HepG2 (cell line): ENCODE measurements around the gene STX4. TPM values are rescaled to one million over a fixed set of nuclear protein-coding genes. Genes with fewer than 3 reads are reported as not detected.

Experiments
- ATAC-seq: fragments of 200-7000 bp; cut with Tn5 transposase; 3 replicates; pipeline ENCODE4 v1.9.1; 2020; ENCODE audit warnings: mild to moderate bottlenecking, moderate library complexity
- BruUV-seq: library from RNA; stranded (reverse); fragments of 400-500 nt; replicated peaks from 2 replicates; lab custom pipeline; 2021; lab: Mats Ljungman, UMichigan
- CTCF ChIA-PET: fragments of 300-600 bp; formaldehyde crosslinking; extraction: SDS; loops from one replicate; lab custom pipeline; 2021; ENCODE audit warnings: low total read pairs, inconsistent platforms, low intra/inter-chr PET ratio; lab: Yijun Ruan, JAX
- POLR2A ChIA-PET: fragments of 350-600 bp; sonication (Branson Sonifier 250); formaldehyde crosslinking; loops from one replicate; lab custom pipeline; 2020; ENCODE audit warnings: antibody characterized with exemption, inconsistent platforms; lab: Yijun Ruan, JAX
- DNase-seq: peaks from one replicate; pipeline ENCODE4 v3.0.0-alpha.2; 2015; ENCODE audit warnings: low spot score
- FAIRE-seq: peaks from 3 replicates; lab custom pipeline; 2011; peaks lifted over from hg19 to GRCh38; lab: Jason Lieb, UNC
- H2AFZ ChIP-seq: one replicate; pipeline ENCODE4 v1.6.1; 2011; ENCODE audit warnings: low read length, inconsistent platforms
- H3K27ac ChIP-seq: fragments of 300-600 bp; 3 replicates; pipeline ENCODE4 v1.8.0; 2011; ENCODE audit warnings: mixed run types, mild to moderate bottlenecking, mixed read lengths, low read length, inconsistent platforms; ENCODE audit not compliant: insufficient read depth; ENCODE audit errors: extremely low read length
- H3K27me3 ChIP-seq, 2 experiments: fragments of 200-600 bp in 1 of 2; 2 replicates in 1 of 2; 3 replicates in 1 of 2; pipeline versions ENCODE4 v1.6.0 to v1.8.0; 2011; ENCODE audit warnings: low read length in 2 of 2, mild to moderate bottlenecking in 2 of 2, moderate library complexity in 2 of 2, inconsistent platforms in 1 of 2; ENCODE audit not compliant: insufficient read depth in 2 of 2, control insufficient read depth in 1 of 2
- H3K36me3 ChIP-seq, 2 experiments: fragments of 200-600 bp in 1 of 2; replicated peaks in 1 of 2; 2 replicates in 1 of 2; 3 replicates in 1 of 2; pipeline versions ENCODE4 v1.5.1 to v1.8.0; 2011; ENCODE audit warnings: low read length in 2 of 2, inconsistent platforms in 1 of 2; ENCODE audit not compliant: insufficient read depth in 2 of 2, control insufficient read depth in 1 of 2
- H3K4me1 ChIP-seq: 2 replicates; pipeline ENCODE4 v1.5.1; 2012; ENCODE audit warnings: low read length, inconsistent platforms; ENCODE audit not compliant: insufficient read depth
- H3K4me2 ChIP-seq: 2 replicates; pipeline ENCODE4 v1.6.0; 2011; ENCODE audit warnings: low read depth, low read length, inconsistent platforms
- H3K4me3 ChIP-seq, 3 experiments: fragments of 200-600 bp in 1 of 3; sonication (generic), shearing (Covaris generic) in 1 of 3; replicated peaks in 1 of 3; 2 replicates each; pipeline ENCODE4 v1.5.1; 2011 to 2016; ENCODE audit warnings: low read length in 3 of 3, inconsistent platforms in 2 of 3, low read depth in 2 of 3, mild to moderate bottlenecking in 2 of 3, control low read depth in 1 of 3, mixed read lengths in 1 of 3; ENCODE audit not compliant: insufficient read depth in 1 of 3
- H3K79me2 ChIP-seq: one replicate; pipeline ENCODE4 v1.6.1; 2011; ENCODE audit warnings: low read length, inconsistent platforms; ENCODE audit not compliant: insufficient read depth
- H3K9ac ChIP-seq: 2 replicates; pipeline ENCODE4 v1.6.0; 2011; ENCODE audit warnings: mild to moderate bottlenecking, low read depth, low read length, inconsistent platforms; ENCODE audit not compliant: insufficient read depth
- H3K9me3 ChIP-seq: 2 replicates; pipeline ENCODE4 v1.5.1; 2012; ENCODE audit warnings: mild to moderate bottlenecking, low read length
- H4K20me1 ChIP-seq: 2 replicates; pipeline ENCODE4 v1.6.0; 2011; ENCODE audit warnings: inconsistent platforms, mild to moderate bottlenecking, low read length, moderate library complexity; ENCODE audit not compliant: insufficient read depth
- ELF3 ChIP-seq: IDR thresholded peaks from 2 replicates; pipeline ENCODE4 v1.6.1; 2016; ENCODE audit warnings: missing genetic modification reagents, missing compliant biosample characterization
- HNRNPH1 ChIP-seq: fragments of 200-400 bp; formaldehyde crosslinking; optimal IDR thresholded peaks from 2 replicates; pipeline ENCODE3; 2017; ENCODE audit warnings: mild to moderate bottlenecking, low read depth, low read length
- HOXA3 ChIP-seq: sonication (generic); formaldehyde crosslinking; IDR thresholded peaks from 2 replicates; pipeline ENCODE4 v1.5.0; 2020; ENCODE audit warnings: missing genetic modification reagents
- MATR3 ChIP-seq: sonication (generic); formaldehyde crosslinking; IDR thresholded peaks from 2 replicates; pipeline ENCODE4 v1.4.0; 2020; ENCODE audit warnings: missing genetic modification reagents
- MAZ ChIP-seq, 2 experiments: sonication (generic) in 1 of 2; formaldehyde crosslinking in 1 of 2; IDR thresholded peaks; 2 replicates each; pipeline versions ENCODE4 v1.5.0 to v1.6.1; 2012 to 2020; ENCODE audit warnings: low read depth in 2 of 2, mild to moderate bottlenecking in 2 of 2, borderline replicate concordance in 1 of 2, improper control_type of control experiment in 1 of 2, low read length in 1 of 2, missing genetic modification reagents in 1 of 2, moderate library complexity in 1 of 2
- MTA1 ChIP-seq: sonication (generic); formaldehyde crosslinking; IDR thresholded peaks from 2 replicates; pipeline ENCODE4 v1.4.0; 2020; ENCODE audit warnings: missing genetic modification reagents, mild to moderate bottlenecking, borderline replicate concordance
- MYNN ChIP-seq: sonication (generic); formaldehyde crosslinking; IDR thresholded peaks from 2 replicates; pipeline ENCODE4 v1.4.0; 2020; ENCODE audit warnings: mild to moderate bottlenecking, low read depth, missing genetic modification reagents
- NCOA5 ChIP-seq: sonication (generic); formaldehyde crosslinking; IDR thresholded peaks from 2 replicates; pipeline ENCODE4 v1.4.0; 2020; ENCODE audit warnings: missing genetic modification reagents
- PCBP1 ChIP-seq: fragments of 200-400 bp; formaldehyde crosslinking; IDR thresholded peaks from 2 replicates; pipeline ENCODE4 v1.6.1; 2017; ENCODE audit warnings: mild to moderate bottlenecking, low read depth, low read length, borderline replicate concordance
- RELA ChIP-seq: sonication (generic); formaldehyde crosslinking; IDR thresholded peaks from 2 replicates; pipeline ENCODE4 v1.4.0; 2020; ENCODE audit warnings: missing genetic modification reagents
- RFX3 ChIP-seq: IDR thresholded peaks from 2 replicates; pipeline ENCODE4 v1.6.1; 2016; ENCODE audit warnings: missing biosample characterization, missing genetic modification reagents
- RXRB ChIP-seq: IDR thresholded peaks from 2 replicates; pipeline ENCODE4 v1.6.1; 2016; ENCODE audit warnings: borderline replicate concordance, missing genetic modification reagents, missing compliant biosample characterization
- TBX2 ChIP-seq: sonication (generic); formaldehyde crosslinking; IDR thresholded peaks from 2 replicates; pipeline ENCODE4 v1.5.0; 2020; ENCODE audit warnings: missing genetic modification reagents, mild to moderate bottlenecking, borderline replicate concordance
- TMF1 ChIP-seq: sonication (generic); formaldehyde crosslinking; IDR thresholded peaks from 2 replicates; pipeline ENCODE4 v1.8.1; 2022; ENCODE audit warnings: low read depth, missing genetic modification reagents
- ZFP62 ChIP-seq: sonication (generic); formaldehyde crosslinking; IDR thresholded peaks from 2 replicates; pipeline ENCODE4 v1.4.0; 2020; ENCODE audit warnings: missing genetic modification reagents
- ZMYM3 ChIP-seq: sonication (generic); formaldehyde crosslinking; IDR thresholded peaks from 2 replicates; pipeline ENCODE4 v1.5.1; 2020; ENCODE audit warnings: mild to moderate bottlenecking, missing genetic modification reagents
- ZNF383 ChIP-seq: sonication (generic); formaldehyde crosslinking; IDR thresholded peaks from 2 replicates; pipeline ENCODE4 v1.4.0; 2020; ENCODE audit warnings: missing genetic modification reagents, mild to moderate bottlenecking, borderline replicate concordance
- ZNF501 ChIP-seq: sonication (generic); formaldehyde crosslinking; IDR thresholded peaks from 2 replicates; pipeline ENCODE4 v1.5.1; 2020; ENCODE audit warnings: mild to moderate bottlenecking, moderate library complexity, missing genetic modification reagents
- ZNF761 ChIP-seq: sonication (generic); formaldehyde crosslinking; conservative IDR thresholded peaks from 2 replicates; pipeline ENCODE4 v1.4.0; 2020; ENCODE audit warnings: mild to moderate bottlenecking, missing genetic modification reagents
- ZNF768 ChIP-seq: sonication (generic); formaldehyde crosslinking; IDR thresholded peaks from 2 replicates; pipeline ENCODE4 v1.4.0; 2020; ENCODE audit warnings: missing genetic modification reagents
- ZNF788 ChIP-seq: sonication (generic); formaldehyde crosslinking; IDR thresholded peaks from 2 replicates; pipeline ENCODE4 v1.5.0; 2020; ENCODE audit warnings: mild to moderate bottlenecking, missing genetic modification reagents, borderline replicate concordance
- WGBS: methylation state at CpG from one replicate; pipeline ENCODE4 v1.1.6; 2017; ENCODE audit warnings: low lambda C conversion rate; 5-methylcytosine and 5-hydroxymethylcytosine counted together
- in situ Hi-C: cut with HindIII; loops from 2 replicates; pipeline ENCODE4 v1.10.0; 2017; ENCODE audit warnings: low pct_unique_long_range_greater_than_20kb; ENCODE audit not compliant: extremely low pct_ligation_motif_present
- intact Hi-C: fragments of 100-400 bp; cut with micrococcal nuclease; formaldehyde crosslinking; loops from one replicate; pipeline ENCODE4 v1.10.0; 2022; ENCODE audit not compliant: unreplicated experiment
- polyA plus RNA-seq, 8 experiments: library from polyadenylated mRNA; depleted of rRNA in 3 of 8; stranded (reverse) in 7 of 8; unstranded in 1 of 8; fragments of >200 nt; fragmentation: Illumina TruSeq in 4 of 8; extraction: Trizol in 4 of 8; gene quantifications; 2 replicates each; pipeline versions ENCODE4 v1.2.1 to v1.2.3, GENCODE V29; 2011 to 2016; ENCODE audit warnings: low read depth in 4 of 8, missing spikeins in 1 of 8, mixed read lengths in 1 of 8; ENCODE audit not compliant: insufficient read depth in 1 of 8
- total RNA-seq, 5 experiments: library from RNA; depleted of rRNA; stranded (reverse); fragments of >200 nt; fragmentation: Illumina TruSeq; extraction: Trizol; gene quantifications; 2 replicates each; pipeline ENCODE4 v1.2.3, GENCODE V29; 2016; ENCODE audit warnings: low read depth in 1 of 5
- TF ChIP-seq, protein P1 (sequence below): sonication (generic); formaldehyde crosslinking; IDR thresholded peaks from 2 replicates; pipeline ENCODE4 v1.4.0; 2020; ENCODE audit warnings: mild to moderate bottlenecking, missing genetic modification reagents

Gene STX4
- total and polyA plus RNA-seq, 2 of the 13 experiments (the other 11 are each of a cell fraction or from before 2014, with no cell fraction given) = 29.2 to 34.6 TPM

DNA sequence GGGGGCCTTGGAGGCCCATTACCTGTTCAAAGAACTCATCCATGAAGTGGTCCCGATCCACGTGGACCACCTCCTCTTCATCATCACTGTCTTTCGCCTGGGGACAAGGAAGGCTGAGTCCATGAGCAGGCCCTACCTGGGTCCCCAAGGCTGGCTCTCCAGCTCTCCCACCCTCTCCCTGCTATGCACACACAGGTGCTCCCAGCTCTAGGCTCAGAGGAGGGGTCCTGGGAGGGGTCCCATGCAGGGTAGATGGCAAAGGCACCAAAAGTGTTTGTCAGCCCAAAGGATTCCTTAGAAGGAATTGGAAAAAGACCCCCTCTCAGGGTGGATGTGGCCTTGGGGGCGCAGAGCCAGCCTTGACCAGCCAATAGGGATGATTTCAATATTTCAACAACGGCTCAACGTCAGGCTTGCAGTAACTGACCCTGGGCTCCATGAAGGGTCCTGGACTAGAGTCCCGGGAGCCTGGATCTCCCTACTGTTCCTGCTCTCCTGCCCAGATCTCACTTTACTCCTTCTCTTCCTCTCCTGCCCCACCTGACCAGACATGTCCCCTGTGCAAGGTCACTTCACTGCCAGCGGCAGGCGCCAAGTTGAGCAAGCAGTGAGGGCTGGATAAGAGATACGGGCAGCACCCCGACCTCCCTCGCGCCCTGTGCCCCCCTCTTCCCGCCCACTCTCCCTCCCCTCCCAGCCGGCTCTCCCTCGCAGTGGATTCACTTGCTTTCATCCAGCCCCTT, 31.7 kb upstream of the STX4 start (continued):
- TF ChIP-seq MATR3 = no peak
- TF ChIP-seq RFX3 (CRISPR knock-in tag) = no peak
- TF ChIP-seq NCOA5 (CRISPR knock-in tag) = no peak
- peak; percentile 74 for TF ChIP-seq TBX2 (CRISPR knock-in tag)
- TF ChIP-seq HNRNPH1 = no peak
- peak; percentile 29; the same call in 1 of the 2 replicates for TF ChIP-seq HOXA3 (CRISPR knock-in tag)
- no peak for TF ChIP-seq ZNF383 (CRISPR knock-in tag)
- peak; percentile 67; the same call in 1 of the 2 replicates for TF ChIP-seq ZNF788
- TF ChIP-seq TMF1 (CRISPR knock-in tag) = no peak
- TF ChIP-seq MYNN (CRISPR knock-in tag) = no peak
- 0 out of 2 replicates have a peak, but pooled peaks have one; percentile 43 for TF ChIP-seq ZNF761 (CRISPR knock-in tag)
- TF ChIP-seq MTA1 (CRISPR knock-in tag) = peak; percentile 88
- 0 out of 2 replicates have a peak, but pooled peaks have one; percentile 51 for TF ChIP-seq PCBP1
- peak; percentile 52 for TF ChIP-seq ELF3 (CRISPR knock-in tag)
- TF ChIP-seq, all 625 proteins: peak for 101

DNA sequence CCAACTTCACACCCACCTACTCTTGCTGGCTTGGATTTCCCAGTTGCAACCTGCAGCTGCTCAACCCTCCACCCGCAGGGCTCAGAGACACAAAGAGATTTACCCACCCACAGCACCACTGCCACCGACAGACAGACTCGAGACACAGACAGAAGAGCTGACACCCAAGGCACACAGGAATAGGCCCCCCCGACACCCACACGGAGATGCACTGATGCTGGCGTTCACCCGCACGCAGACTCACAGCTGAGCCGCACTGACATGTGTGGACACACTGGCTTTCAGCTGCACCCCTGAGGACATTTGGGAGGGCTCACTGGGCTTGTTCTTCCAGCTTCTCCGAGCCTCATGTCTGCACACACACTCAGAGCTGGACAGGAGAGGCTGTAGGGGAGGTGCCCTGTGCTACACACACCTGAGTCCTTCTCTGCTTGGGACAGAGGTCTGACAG, 31.1 kb upstream of the STX4 start:
- peak overlapping the region; percentile 50 for H3K27ac ChIP-seq
- H3K4me3 ChIP-seq = peak overlapping the region; percentile 8 to 73 (median 41)
- H3K27me3 ChIP-seq = no peaks in the 10 kb centered on the region; a peak in 2 of 5 replicates
- ATAC-seq (peak; percentile 1), DNase-seq (no peak), FAIRE-seq (no peak)
- intact Hi-C loops = no loop called here
- no peaks in the 10 kb centered on the region for H4K20me1 ChIP-seq
- BruUV-seq = no TSS peak
- peak overlapping the region; percentile 74 for H2AFZ ChIP-seq
- no peaks in the 10 kb centered on the region for H3K36me3 ChIP-seq
- in situ Hi-C loops = no loop called here
- peaks cover 95% of the 10 kb centered on the region for H3K4me1 ChIP-seq
- no peaks in the 10 kb centered on the region for H3K79me2 ChIP-seq
- peak overlapping the region; percentile 87 for H3K4me2 ChIP-seq
- POLR2A ChIA-PET = interaction anchor here (0.8 to 2.6 kb wide), 10 partner anchors 8 to 139 kb away, joined by 3 to 14 read pairs (median 4); partner anchors contain the start of genes HSD3B7, KAT8, STX4 and ZNF646
- CTCF ChIA-PET = interaction anchor here (0.9 kb wide), 1 partner anchor 17 kb away, joined by 3 read pairs; the partner anchor contains the start of gene HSD3B7
- H3K9me3 ChIP-seq = no peaks in the 10 kb centered on the region
- 7% methylated on average over 9 of the region's 10 CpGs for WGBS
- H3K9ac ChIP-seq = peak overlapping the region; percentile 46
- no peak for TF ChIP-seq RXRB (CRISPR knock-in tag)
- TF ChIP-seq ZFP62 = no peak
- TF ChIP-seq MAZ (IDR thresholded peaks at IDR 0.05; ENCODE audit: borderline replicate concordance, low read depth, low read length) = peak; percentile 13; the same call in 1 of the 2 replicates
- TF ChIP-seq MAZ (CRISPR knock-in tag; IDR thresholded peaks at IDR 0.05; ENCODE audit: low read depth) = peak; percentile 15; the same call in 1 of the 2 replicates
- peak; percentile 44 for TF ChIP-seq ZMYM3
- TF ChIP-seq, protein P1, sequence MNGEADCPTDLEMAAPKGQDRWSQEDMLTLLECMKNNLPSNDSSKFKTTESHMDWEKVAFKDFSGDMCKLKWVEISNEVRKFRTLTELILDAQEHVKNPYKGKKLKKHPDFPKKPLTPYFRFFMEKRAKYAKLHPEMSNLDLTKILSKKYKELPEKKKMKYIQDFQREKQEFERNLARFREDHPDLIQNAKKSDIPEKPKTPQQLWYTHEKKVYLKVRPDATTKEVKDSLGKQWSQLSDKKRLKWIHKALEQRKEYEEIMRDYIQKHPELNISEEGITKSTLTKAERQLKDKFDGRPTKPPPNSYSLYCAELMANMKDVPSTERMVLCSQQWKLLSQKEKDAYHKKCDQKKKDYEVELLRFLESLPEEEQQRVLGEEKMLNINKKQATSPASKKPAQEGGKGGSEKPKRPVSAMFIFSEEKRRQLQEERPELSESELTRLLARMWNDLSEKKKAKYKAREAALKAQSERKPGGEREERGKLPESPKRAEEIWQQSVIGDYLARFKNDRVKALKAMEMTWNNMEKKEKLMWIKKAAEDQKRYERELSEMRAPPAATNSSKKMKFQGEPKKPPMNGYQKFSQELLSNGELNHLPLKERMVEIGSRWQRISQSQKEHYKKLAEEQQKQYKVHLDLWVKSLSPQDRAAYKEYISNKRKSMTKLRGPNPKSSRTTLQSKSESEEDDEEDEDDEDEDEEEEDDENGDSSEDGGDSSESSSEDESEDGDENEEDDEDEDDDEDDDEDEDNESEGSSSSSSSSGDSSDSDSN (CRISPR knock-in tag) = peak; percentile 39; the same call in 1 of the 2 replicates
- no peak for TF ChIP-seq RELA (CRISPR knock-in tag)
- TF ChIP-seq ZNF768 (CRISPR knock-in tag) = peak; percentile 50; the same call in 1 of the 2 replicates
- TF ChIP-seq ZNF501 (CRISPR knock-in tag) = no peak
